Measurements from ENCODE around the gene TOGARAM2.

DNA sequence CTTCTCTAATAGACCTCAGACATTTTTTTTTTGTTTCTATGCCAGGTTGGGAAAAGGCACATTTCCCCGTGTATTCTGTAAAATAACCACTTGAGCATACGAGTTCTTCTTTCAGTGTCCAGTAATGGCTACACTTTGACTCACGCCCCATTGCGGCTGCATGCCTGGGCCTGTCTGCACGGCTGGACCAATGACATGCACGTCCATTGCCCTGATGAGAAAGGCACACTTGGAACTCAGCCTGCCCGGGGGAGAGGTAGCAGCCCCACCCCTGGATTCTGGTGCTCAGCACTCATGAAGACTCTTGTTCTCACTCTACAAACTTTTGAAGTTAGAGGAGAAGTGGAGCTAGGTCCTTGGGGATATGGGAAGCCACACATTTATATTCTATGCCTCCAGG, 87.4 kb downstream of the TOGARAM2 start:
- TF ChIP-seq POLR2A (IDR thresholded peaks at IDR 0.05; ENCODE audit: low read depth, low read length), result no peak
- no peak for TF ChIP-seq POLR2AphosphoS5 (IDR thresholded peaks at IDR 0.05; ENCODE audit: low read depth, low read length)
- no peak for TF ChIP-seq TAF1 (IDR thresholded peaks at IDR 0.05; ENCODE audit: low read depth, low read length)
- TF ChIP-seq SPI1 (IDR thresholded peaks at IDR 0.05; ENCODE audit: low read depth, low read length), result no peak

Data from GM12891 (cell line).